HG03139 (cell line): ENCODE measurements around the gene ARHGEF17.

ENCODE experiments used
- ATAC-seq: cut with Tn5 transposase; IDR thresholded peaks from one replicate; pipeline ENCODE4 v1.9.1; 2021; ENCODE audit not compliant: unreplicated experiment

ARHGEF17 gene

DNA sequence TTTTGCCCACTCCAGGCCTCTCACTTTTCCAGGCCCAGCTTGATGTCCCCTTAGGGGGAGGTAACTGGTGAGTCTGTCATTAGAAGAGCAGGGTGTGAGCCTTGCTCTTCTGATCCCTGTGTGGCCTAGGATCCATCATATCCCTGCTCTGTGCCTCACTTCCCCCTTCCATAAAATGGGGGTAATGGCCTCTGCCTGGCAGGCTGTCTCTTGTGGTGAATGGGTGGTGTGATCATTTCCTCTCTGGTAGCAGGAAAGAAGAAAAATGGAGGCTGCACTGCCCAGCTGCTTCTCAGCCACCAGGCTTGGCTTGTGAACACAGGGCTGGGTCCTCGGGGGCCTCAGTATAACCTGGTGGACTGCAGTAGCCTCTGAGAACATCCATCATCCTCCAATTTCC, 5.6 kb downstream of the ARHGEF17 start:
- no peak for ATAC-seq

DNA sequence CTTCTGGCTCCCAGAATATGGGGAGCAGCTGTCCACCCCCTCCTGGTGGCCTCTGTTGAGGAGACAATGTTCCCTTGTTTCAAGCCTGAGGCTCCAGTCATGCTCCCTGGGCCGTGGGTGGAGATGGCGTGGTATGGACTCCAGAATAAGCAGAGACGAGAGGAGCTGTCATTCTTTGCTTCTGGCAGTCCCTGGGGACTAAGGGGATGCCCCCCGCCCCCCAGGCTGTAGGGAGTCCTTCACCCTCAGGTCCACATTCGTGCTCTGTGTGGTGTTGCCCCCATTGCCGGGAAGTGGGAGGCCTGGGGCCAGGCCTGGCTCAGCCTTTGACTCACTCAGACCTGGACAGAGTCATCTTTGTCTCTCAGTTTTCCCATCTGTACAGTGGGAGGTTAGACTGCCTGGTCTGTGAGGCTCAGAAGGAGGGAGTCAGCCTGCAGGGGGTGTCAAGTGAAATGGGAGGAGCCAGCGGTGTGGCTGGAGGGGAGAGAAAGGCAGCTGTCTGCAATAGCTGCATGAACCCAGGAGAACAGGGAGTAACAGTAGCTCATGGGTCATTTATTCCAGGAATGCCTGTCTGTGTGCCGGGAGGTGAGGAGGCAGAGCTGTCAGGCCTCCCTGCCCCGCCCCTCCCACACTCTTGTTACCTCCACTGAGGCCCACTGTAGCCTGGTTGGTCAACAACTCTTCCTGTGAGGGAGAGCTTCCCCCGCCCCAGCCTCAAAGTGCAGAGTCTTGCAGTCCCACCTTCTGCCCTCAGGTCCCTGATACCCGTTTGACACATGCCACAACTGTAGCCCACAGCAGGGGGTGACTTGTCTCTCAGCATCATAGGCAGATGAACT, 6.3 kb downstream of the ARHGEF17 start:
- no peak for ATAC-seq

DNA sequence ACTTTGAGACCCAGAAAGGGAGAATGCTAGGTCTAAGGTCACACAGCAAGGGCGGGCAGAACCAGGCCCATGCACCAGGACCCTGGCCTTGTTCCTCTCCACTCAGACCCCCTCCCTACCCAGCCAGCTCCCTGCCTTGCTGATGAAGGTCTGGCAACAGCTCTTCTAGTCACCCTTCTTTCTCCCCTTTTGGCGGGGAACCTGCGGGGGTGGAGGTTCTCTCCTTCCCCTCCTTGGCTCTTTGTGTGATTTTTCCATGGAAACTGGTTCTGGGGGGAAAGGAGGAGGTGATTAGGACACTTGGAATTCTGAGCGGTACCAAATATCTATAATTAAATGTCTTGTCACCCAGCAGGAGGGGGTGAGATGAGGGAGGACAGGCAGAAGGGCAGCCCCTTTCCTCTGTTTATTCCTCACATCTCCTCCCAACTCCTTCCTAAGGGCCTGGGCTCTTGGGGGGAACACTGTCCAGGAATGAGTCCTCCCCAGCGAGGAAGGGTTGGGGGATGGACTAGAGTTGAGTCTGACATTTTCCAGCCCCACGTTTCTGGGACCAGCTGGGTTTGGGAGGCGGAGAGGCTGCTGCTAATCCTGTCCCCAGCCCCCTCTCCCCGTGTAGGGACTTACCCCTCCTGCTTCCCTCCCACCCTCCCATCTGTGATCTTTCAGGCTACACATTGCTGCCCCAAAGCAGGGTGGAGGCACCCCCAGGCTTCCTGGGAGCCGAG, 7.4 kb downstream of the ARHGEF17 start:
- no peak for ATAC-seq

DNA sequence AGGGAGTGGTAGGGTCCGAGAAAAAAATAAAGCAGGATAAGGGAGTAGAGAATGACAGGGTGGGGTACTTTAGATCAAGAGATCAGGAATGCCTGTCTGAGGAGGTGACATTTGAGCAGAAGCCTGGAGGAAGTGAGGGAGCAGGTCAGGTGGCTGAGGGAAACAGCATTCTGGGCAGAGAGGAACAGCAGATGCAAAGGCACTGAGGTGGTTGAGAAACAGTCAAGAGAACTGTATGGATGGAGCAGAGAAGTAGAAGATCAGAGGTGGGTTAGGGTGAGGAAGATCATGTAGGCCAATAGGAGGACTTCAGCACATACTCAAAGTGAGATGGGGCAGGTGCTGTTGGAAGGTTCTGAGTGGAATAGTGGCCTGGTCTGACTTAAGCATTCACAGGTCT, 8.3 kb downstream of the ARHGEF17 start:
- ATAC-seq, result no peak

DNA sequence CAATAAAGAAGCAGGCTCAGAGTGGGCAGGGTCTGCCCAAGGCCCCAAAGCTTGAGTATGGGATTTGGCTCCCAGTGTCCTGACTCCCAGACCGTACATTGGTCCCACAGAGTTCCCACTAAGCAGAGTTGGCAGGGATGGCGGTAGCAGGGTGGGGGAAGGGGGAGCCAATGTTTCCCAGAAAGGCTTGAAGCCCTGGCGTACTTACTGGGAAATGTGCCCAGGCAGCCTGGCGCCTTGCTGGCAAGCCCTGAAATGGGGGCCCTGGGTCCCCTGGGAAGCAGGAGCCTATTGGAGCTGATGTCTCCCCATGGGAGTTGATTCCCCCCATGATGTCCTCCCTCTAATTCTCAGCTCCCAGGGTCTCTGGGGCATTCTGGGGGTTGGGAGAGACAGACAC, 9.3 kb downstream of the ARHGEF17 start:
- no peak for ATAC-seq

DNA sequence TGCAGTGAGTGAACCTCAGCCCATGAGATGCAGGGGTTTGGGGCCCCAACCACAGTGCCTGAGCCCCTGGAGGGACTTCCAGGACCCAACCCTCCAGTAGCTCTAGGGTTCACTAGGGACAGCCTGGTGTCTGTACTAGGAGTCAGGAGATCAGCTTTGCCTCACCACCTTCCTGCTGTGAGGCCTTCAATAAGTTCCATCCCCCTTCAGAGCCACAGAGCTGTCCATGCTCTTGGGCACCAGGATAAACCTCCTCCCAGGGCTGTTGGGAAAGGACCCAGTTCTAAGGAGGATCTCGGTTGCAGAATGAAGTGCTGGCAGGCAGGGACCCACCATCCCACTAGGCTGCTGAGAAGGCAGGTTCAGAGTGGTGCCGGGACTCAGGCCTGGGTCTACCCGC, 9.7 kb downstream of the ARHGEF17 start:
- ATAC-seq, result no peak

DNA sequence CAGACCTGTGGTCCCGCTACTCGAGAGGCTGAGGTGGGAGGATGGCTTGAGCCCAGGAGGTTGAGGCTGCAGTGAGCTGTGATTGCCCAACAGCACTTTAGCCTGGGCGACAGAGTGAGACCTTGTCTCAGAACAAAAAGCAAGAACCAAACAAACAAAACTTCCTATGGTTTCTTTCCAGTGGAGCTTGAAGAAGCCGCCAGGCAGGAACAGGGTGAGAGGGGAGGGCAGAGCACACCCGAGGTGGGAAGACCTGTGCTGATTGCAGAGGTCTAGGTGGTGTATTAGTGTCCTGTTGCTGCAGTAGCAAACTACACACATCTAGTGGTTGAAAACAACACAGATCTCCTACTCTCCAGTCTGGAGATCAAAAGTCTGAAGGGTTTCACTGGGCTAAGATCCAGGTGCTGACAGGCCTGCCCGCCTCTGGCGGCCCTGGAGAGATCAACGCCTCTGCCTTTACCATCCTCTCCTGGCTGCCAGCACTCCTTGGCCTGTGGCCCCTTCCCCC, 10.5 kb downstream of the ARHGEF17 start:
- ATAC-seq, result no peak

DNA sequence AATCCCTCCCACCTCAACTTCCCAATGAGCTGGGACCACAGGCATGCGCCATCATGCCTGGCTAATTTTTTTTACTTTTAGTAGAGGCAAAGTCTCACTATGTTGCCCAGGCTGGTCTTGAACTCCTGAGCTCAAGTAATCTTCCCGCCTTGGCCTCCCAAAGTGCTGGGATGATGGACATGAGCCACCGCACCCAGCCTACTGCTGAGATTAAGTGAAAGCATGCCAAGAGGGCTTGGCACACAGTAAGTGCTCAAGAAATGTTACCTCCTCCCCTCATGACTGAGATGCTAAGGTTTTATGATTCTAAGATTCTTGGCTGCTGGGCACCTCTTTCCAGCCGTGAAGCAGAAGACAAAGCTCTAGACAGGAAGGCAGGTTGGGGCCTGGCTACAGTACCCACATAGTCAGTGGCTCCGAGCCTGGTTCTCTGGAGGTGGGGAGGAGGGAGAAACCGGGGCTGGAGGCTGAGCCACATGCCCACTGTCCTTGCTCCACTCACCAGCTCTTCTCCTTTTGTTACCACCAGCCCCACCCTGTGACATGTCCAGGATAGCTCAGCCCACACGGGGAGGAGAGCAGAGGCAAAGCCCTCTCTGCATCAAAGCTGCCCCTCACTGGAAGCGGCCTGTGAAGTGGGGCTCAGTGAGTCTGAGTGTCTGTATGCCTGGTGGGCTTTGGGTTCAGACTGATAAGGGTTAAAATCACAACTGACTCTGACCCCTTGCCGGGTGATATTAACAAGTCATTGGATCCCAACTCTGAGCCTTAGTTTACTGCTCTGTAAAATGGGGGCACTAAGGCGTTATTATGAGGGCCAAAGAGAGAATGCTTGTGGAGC, 12.9 kb downstream of the ARHGEF17 start:
- ATAC-seq, result no peak

DNA sequence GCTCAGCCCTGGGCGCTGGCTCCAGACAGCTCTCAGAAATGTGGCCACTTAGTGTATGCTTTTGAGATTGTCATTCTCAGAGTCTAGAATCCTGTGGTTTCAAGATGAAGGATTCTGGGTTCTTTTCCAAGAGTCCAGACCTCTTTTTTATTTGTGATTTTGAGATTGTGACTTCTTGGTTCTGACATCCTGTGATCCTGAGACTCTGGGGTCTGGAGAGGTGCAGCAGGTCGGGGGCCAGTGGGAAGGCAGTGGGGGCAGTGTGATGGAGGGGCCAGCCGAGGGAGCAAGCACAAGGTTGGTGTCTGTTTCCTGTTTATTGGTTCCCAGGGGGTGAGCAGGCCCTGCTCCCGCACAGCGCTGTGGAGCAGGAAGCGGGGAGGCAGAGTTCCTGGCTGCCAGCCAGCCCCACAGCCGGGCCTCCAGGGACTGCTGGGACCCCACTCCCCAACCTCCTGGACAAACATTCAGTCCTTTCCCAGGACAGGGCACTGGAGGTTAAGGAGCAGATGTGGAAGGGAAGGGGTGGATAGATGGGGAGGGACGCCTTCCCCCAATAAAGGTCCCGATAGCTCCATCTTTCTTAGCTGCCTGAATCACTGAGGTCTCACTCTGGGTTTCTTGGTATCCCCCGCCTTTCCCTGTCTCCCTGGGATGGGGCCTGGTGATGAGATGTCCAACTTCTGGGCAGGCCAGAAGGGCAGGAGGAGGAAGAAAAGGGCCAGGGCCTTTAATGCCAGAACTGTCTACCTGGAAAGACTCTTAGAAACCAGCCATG, 13.7 kb downstream of the ARHGEF17 start:
- ATAC-seq, result no peak

DNA sequence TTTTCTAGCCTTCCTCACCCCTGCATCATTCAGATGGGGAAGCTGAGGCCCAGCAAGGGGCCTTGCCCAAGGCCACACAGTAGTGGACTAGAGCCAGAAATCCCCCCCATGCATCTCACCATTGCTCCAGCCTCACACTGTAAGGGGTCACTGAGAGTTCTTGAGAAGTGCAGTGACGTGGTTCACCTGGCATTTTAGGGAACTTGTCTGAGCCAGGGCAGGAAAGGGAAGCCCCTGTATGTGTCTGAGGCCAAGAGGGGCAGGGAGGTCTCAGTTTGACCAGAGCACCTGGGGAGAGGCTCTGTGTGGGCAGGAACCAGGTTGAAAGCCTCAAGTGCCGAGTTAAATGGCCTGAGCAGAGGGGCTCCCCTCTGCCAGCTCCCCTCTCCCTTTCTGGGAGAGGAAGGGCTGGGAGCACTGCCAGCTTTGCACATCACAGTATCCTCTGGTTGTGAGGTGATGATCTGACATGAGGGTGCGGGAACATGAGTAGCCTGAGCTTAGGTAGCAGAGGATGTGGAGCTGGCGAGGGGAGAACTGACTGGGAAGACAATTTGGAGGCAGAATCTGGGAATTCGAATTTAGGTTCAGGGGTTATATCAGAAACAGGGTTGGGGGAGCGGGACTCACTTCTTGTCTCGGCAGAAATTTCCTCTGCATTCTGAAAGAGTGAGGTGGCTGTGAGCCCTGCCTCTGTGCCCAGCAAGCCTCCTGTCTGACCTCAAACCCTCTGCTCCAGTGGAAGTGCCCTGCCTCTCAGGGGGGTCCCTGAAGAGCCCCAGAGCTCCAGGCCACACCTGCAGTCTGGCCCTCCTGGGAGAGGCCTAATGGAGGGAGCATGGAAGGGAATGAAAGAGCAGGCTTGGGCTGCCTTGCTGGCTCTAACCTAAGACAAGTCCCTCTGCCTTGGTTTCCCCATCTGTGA, 14.6 kb downstream of the ARHGEF17 start:
- ATAC-seq, result no peak

DNA sequence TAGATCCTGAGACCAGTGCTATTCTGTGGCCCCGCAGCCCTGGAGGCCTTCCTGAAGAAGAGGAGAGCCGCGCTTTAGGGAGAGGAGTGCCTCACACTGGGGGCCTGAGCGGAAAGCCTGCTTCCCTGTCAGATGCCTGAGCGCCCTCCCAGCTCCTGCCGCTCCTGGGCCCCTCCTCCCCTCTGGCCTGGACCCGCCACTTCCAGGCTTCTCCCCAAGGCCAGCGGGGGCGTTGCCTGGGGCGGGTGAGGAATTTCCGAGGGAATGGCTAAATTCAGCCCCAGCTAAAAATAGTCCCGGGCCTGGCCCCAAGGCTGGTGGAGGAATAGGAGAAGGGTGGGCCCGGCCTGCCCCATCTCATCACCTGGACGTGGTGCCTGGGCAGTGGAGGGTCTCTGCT, 15.4 kb downstream of the ARHGEF17 start:
- ATAC-seq, result no peak

DNA sequence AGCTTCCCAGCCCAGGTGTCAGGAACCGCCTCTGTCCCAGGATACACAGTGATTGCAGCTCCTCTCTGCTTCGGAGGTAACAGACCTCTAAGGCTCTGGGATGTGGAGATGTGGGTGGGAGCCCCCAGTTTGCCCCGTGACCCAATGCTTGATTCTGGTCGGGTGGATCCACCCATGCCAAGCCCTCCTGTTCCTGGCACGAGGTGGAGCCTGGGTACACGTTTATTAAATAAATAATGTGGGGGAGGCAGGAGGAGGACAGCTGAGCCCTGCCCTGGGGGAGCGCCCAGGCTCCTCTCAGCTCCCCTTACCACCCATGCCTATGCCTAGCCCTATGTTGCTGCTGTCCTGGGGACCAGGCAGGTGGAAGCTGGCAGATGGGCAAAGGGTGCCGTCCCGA, 16.0 kb downstream of the ARHGEF17 start:
- ATAC-seq, result no peak

DNA sequence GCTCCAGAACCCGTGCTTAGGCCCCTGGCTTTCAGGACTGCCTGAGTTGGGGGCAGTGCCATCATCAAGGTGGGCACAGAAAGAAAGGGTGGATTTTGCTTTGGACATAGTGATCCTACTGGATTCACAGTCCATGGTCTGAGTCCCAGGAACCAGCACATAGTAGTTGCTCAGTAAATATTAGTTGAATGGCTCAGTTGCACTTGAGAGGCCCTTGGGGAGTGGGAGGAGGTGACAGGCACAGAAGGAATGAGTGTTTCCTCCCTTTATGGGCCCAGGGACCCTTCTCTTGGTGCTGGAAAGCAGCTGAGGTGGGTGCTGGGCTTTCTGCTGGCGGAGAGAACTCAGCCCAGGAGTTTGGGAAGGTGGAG, 16.6 kb downstream of the ARHGEF17 start:
- no peak for ATAC-seq

DNA sequence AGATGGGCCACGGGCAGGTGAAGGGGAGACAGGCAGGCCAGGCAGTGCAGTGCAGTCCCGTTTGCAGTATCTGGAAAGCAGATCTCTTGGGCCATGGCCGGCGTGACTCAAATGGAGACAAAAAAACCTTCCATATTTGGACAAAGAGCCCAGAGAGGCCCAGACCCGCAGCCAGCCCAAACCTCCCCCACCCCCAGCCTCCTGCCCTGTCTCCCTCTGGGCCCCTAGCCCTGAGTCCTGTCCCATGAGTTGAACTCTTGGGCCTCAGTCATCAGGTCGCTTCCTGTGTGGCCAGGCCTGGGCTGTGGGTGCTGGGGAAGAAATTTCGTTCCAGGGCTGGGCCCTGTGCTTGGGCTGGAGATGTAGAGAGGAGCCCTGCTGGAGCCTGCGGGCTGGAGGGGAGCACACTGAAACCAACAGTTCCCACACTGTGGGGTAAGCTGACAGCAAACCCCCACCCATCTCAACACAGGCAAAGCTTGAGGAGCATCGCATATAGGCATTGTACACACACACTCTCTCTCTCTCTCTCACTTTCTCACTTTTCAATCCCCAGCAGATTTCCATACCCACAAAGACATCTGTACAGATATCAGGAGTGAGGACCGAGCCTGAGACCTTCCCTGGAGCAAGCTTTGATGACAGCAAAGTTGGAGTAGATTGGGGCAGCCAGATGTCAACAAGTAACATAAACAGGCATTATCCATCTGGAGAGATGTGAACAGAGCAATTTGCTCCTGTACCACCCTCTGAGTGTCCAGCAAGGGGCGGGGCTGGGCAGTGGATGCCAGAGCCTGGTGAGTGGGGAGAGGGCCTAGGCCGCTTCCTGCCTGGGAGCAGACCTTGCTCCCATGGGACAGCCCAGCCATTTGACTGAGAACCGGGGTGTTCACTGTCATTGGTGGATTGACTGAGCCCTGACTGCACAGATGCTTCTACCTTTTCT, 17.2 kb downstream of the ARHGEF17 start:
- ATAC-seq, result no peak

DNA sequence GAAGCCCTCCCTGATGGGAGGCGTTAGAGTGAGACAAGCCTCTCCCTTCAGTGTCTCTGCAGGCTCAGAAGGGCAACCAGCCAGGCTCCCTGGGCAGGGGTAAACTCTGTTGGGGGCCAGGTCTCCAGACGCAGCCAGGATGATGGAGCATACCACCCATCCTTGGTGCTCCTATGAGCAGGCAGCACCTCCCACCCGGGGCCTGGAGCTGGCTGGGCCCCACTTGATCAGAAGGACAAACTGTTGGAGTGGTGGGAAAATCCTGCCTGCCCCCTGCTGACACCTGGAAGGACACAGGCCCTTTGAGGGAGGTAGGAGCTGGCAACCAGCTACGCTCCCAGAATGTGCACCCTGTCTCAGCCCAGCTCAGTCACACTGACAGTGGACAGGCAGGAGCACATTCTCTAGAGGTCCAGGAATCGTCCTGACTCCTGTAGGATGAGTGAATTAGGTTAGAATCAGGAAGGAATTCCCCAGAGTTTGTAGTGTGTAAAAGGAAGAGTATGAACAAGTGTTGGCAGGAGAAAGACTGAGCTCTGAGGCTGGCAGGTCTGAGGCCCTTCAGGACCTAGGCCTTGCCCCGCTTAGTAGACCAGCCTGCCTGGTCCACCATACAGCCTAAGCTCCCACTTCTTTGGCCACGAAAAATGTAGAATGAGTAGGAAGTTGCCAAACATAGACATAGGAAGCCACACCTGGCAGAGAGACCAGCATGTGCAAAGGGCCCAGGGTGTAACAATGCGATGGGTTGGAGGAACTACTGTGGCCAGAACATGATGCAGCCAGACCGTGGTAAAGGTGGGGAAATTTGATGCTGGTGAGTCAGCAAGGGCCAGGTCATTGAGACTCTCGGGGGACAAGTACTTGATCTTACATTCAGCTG, 19.1 kb downstream of the ARHGEF17 start:
- no peak for ATAC-seq

DNA sequence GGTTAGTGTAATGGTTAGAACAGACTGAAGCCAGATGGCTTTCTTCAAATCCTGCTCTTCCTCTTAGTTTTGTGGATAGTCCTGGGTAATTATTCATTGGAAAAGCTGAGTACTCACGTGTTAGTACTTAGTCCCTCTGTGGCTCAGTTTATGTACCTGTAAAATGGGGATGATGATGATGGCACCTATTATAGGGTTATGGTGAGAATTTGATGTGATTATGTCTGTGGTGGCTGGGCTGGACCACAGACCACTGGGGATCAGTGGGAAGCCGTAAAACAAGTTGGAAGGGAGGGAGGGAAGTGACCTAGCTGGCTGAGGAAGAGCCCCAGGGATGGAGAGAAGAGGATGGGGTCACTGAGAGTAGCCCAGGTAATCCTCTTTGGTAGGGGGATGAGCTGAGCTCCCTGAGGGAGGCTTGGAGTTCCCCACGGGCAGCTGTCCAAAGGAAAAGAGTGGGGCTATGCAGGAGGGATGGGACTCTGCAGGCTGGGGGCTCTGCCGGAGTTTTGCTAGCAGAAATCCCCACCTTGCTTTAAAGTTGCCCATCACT, 19.8 kb downstream of the ARHGEF17 start:
- ATAC-seq, result no peak

DNA sequence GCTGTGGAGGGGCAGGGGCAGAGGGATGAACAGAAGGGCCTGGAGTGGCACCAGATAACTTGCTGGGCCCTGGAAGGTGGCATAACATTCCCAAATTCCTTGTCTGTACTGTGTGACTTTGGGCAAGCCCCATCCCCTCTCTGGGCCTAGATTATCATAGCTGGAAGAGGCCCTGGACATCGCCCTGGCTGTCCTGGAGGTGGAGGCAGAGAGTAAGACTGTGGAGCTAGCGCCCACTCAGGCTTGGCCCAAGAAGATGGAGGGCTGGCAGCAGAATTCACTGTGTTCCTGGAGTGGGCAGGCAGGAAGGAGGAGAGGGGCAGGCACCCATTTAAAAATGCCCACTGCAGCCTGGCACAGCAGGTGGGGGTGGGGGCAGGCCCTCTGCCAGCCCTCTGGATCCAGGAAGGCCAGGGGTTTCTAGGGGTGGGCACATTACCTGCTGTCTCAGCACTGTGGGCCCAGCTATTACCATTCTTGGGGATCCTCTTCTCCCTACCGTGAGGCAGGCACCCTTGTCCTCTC, 22.6 kb downstream of the ARHGEF17 start:
- ATAC-seq, result no peak
